Measurements from ENCODE around the gene MBNL3.

Gene MBNL3, protein sequence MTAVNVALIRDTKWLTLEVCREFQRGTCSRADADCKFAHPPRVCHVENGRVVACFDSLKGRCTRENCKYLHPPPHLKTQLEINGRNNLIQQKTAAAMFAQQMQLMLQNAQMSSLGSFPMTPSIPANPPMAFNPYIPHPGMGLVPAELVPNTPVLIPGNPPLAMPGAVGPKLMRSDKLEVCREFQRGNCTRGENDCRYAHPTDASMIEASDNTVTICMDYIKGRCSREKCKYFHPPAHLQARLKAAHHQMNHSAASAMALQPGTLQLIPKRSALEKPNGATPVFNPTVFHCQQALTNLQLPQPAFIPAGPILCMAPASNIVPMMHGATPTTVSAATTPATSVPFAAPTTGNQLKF

DNA sequence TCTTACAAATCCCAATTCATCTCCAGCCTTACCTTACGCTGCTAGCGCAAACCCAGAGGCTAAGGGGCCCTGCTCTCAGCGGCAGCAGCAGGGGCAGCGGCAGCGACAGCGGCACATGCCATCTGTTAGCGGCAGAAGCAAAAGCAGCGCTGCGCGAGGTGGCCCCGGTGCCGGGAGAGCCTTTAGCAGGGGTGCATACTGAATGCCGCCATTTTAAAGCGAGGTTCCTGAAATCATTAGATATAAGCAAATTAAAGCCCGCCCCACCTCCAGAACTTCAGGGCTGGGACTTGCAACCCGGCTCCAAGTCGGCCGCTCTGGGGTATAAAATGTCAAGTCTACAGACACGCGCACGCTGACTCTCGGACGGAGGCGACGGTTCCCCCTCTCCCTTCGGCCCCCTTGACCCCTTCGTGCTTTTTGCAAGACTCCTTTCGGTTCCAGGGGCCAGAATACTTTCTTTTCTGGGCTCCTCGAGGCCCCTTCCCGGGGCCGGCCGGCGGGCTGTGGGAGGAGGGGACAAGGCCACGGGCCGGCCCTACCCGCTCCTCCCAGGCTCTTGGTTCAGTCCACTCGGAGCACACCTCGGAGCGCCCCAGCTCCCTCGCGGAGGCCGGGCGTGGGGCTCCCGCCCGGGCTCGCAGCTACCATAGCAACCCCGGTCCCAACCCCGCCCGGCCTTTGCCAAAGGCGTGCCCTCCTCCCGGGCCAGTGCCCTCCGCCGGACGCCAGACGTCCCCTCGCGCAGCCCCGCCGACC, at the start of gene MBNL3:
MBNL3 (minus strand) TSS at position 220 of the 759 bp plus-strand sequence. CDS start 49,427 bp downstream, outside the sequence.
- Histone ChIP-seq H3K27me3 (ENCODE audit: control insufficient read depth in 1 of 2, insufficient read depth in 2 of 2, low read length in 2 of 2) (peaks cover 0 to 9% of the 10 kb centered on the region in 2 donors), H3K9me3 (ENCODE audit: control insufficient read depth in 2 of 2, low read length in 2 of 2) (no peaks in the 10 kb centered on the region), H3K27ac (ENCODE audit: low read length) (no peak within 1 kb of the TSS), H3K9ac (ENCODE audit: low read length in 2 of 2) (peak within 1 kb of the TSS; percentile 6 to 60), H3K4me1 (ENCODE audit: control insufficient read depth, insufficient read depth, low read length) (no peaks in the 10 kb centered on the region), H3K36me3 (ENCODE audit: control insufficient read depth in 2 of 2, insufficient read depth in 2 of 2, low read length in 2 of 2) (no peaks in the 10 kb centered on the region), H3K4me3 (ENCODE audit: low read length in 2 of 2) (peak within 1 kb of the TSS; percentile 59 to 73)

DNA sequence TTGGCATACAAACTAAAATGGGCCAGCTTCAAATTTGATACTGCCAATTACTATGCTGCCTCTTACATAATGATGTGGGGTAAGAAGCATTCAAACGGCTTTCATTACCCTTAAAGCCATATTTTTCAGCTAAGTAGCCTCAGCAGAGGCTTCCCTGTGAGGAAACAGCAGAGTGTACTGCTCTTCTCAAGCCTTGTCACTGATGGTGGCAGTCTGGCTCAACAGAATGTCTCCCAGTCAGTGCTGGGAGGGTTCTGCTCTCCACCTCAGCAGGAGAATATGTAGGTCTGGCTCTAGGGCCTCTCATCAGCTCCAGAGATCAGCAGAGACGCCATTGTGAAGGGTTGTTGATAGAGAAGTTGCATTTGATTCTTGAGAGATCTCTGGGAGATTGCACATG, 44.6 kb upstream of the MBNL3 start:
- Histone ChIP-seq H3K9ac (ENCODE audit: low read length in 2 of 2) (no peak overlapping the region), H3K27me3 (ENCODE audit: control insufficient read depth in 1 of 2, insufficient read depth in 2 of 2, low read length in 2 of 2) (peaks cover 0 to 5% of the 10 kb centered on the region in 2 donors), H3K4me3 (ENCODE audit: low read length in 2 of 2) (no peak overlapping the region), H3K36me3 (ENCODE audit: control insufficient read depth in 2 of 2, insufficient read depth in 2 of 2, low read length in 2 of 2) (no peaks in the 10 kb centered on the region), H3K27ac (ENCODE audit: low read length) (no peak overlapping the region), H3K4me1 (ENCODE audit: control insufficient read depth, insufficient read depth, low read length) (no peaks in the 10 kb centered on the region), H3K9me3 (ENCODE audit: control insufficient read depth in 2 of 2, low read length in 2 of 2) (no peaks in the 10 kb centered on the region)

- Histone ChIP-seq H3K4me3 (ENCODE audit: low read length in 2 of 2) (no peak overlapping the region), H3K9me3 (ENCODE audit: control insufficient read depth in 2 of 2, low read length in 2 of 2) (no peaks in the 10 kb centered on the region), H3K27me3 (ENCODE audit: control insufficient read depth in 1 of 2, insufficient read depth in 2 of 2, low read length in 2 of 2) (peaks cover 0 to 5% of the 10 kb centered on the region in 2 donors), H3K27ac (ENCODE audit: low read length) (no peak overlapping the region), H3K9ac (ENCODE audit: low read length in 2 of 2) (no peak overlapping the region), H3K36me3 (ENCODE audit: control insufficient read depth in 2 of 2, insufficient read depth in 2 of 2, low read length in 2 of 2) (no peaks in the 10 kb centered on the region), H3K4me1 (ENCODE audit: control insufficient read depth, insufficient read depth, low read length) (no peaks in the 10 kb centered on the region)
Measured at GRCh38 chrX:132532913-132533312, 44.1 kb upstream of the MBNL3 start.

DNA sequence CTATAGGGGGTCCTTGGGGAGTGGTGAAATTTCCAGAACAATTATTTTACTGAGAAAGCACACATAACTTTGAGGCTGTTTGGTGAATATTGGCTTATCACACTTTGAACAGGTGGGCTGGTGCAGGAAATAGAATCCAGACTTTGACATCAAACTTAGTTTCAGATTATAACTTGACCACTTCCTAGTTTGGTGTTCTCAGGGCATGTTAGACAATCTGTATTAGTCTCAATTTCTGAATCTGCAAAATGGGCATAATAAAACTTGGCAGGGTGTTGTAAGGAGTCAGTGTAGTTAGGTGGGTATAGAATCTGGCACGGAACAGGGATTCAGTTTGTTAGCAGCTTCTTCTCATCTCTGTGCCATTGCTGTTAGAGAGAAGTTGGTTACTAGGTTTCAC, 43.3 kb upstream of the MBNL3 start:
- no peaks in the 10 kb centered on the region for H3K9me3 ChIP-seq (ENCODE audit: control insufficient read depth in 2 of 2, low read length in 2 of 2)
- no peaks in the 10 kb centered on the region for H3K4me1 ChIP-seq (ENCODE audit: control insufficient read depth, insufficient read depth, low read length)
- no peaks in the 10 kb centered on the region for H3K36me3 ChIP-seq (ENCODE audit: control insufficient read depth in 2 of 2, insufficient read depth in 2 of 2, low read length in 2 of 2)
- no peak overlapping the region for H3K27ac ChIP-seq (ENCODE audit: low read length)
- no peak overlapping the region for H3K9ac ChIP-seq (ENCODE audit: low read length in 2 of 2)
- H3K27me3 ChIP-seq (ENCODE audit: control insufficient read depth in 1 of 2, insufficient read depth in 2 of 2, low read length in 2 of 2): peaks cover 0 to 5% of the 10 kb centered on the region in 2 donors
- no peak overlapping the region for H3K4me3 ChIP-seq (ENCODE audit: low read length in 2 of 2)

- Histone ChIP-seq H3K4me1 (ENCODE audit: control insufficient read depth, insufficient read depth, low read length) (no peaks in the 10 kb centered on the region), H3K4me3 (ENCODE audit: low read length in 2 of 2) (no peak overlapping the region), H3K27ac (ENCODE audit: low read length) (no peak overlapping the region), H3K9me3 (ENCODE audit: control insufficient read depth in 2 of 2, low read length in 2 of 2) (no peaks in the 10 kb centered on the region), H3K36me3 (ENCODE audit: control insufficient read depth in 2 of 2, insufficient read depth in 2 of 2, low read length in 2 of 2) (no peaks in the 10 kb centered on the region), H3K27me3 (ENCODE audit: control insufficient read depth in 1 of 2, insufficient read depth in 2 of 2, low read length in 2 of 2) (no peaks in the 10 kb centered on the region), H3K9ac (ENCODE audit: low read length in 2 of 2) (no peak overlapping the region)
Measured at GRCh38 chrX:132520792-132521191, 32.0 kb upstream of the MBNL3 start.

- no peak overlapping the region for H3K4me3 ChIP-seq (ENCODE audit: low read length in 2 of 2)
- H3K27me3 ChIP-seq (ENCODE audit: control insufficient read depth in 1 of 2, insufficient read depth in 2 of 2, low read length in 2 of 2): no peaks in the 10 kb centered on the region
- H3K9ac ChIP-seq (ENCODE audit: low read length in 2 of 2): no peak overlapping the region
- no peaks in the 10 kb centered on the region for H3K9me3 ChIP-seq (ENCODE audit: control insufficient read depth in 2 of 2, low read length in 2 of 2)
- no peaks in the 10 kb centered on the region for H3K36me3 ChIP-seq (ENCODE audit: control insufficient read depth in 2 of 2, insufficient read depth in 2 of 2, low read length in 2 of 2)
- H3K27ac ChIP-seq (ENCODE audit: low read length): no peak overlapping the region
- H3K4me1 ChIP-seq (ENCODE audit: control insufficient read depth, insufficient read depth, low read length): no peaks in the 10 kb centered on the region
Measured at GRCh38 chrX:132520213-132520612, 31.4 kb upstream of the MBNL3 start.

DNA sequence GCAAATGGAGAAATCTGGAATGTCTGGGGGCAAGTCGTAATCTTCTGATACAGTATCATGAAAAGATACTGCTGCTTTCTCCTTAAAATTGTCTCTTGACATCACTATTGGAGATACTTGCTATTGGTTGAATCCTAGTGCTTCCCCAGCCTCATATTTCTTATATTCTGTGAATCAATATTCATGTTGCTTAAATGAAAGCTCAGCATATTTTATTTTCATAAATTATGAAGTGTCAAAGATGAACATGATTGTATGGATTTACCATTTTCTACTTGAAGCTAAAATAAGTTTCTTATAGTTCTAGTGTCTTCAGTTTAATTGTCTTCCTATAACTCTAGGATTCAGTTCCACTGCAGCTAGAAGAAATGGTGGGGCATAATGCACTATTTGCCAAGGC, 29.6 kb upstream of the MBNL3 start:
- Histone ChIP-seq H3K4me1 (ENCODE audit: control insufficient read depth, insufficient read depth, low read length) (no peaks in the 10 kb centered on the region), H3K4me3 (ENCODE audit: low read length in 2 of 2) (no peak overlapping the region), H3K36me3 (ENCODE audit: control insufficient read depth in 2 of 2, insufficient read depth in 2 of 2, low read length in 2 of 2) (no peaks in the 10 kb centered on the region), H3K27ac (ENCODE audit: low read length) (no peak overlapping the region), H3K9ac (ENCODE audit: low read length in 2 of 2) (no peak overlapping the region), H3K9me3 (ENCODE audit: control insufficient read depth in 2 of 2, low read length in 2 of 2) (no peaks in the 10 kb centered on the region), H3K27me3 (ENCODE audit: control insufficient read depth in 1 of 2, insufficient read depth in 2 of 2, low read length in 2 of 2) (no peaks in the 10 kb centered on the region)

- Histone ChIP-seq H3K27ac (ENCODE audit: low read length) (no peak overlapping the region), H3K4me1 (ENCODE audit: control insufficient read depth, insufficient read depth, low read length) (no peaks in the 10 kb centered on the region), H3K36me3 (ENCODE audit: control insufficient read depth in 2 of 2, insufficient read depth in 2 of 2, low read length in 2 of 2) (no peaks in the 10 kb centered on the region), H3K4me3 (ENCODE audit: low read length in 2 of 2) (no peak overlapping the region), H3K9ac (ENCODE audit: low read length in 2 of 2) (no peak overlapping the region), H3K9me3 (ENCODE audit: control insufficient read depth in 2 of 2, low read length in 2 of 2) (no peaks in the 10 kb centered on the region), H3K27me3 (ENCODE audit: control insufficient read depth in 1 of 2, insufficient read depth in 2 of 2, low read length in 2 of 2) (no peaks in the 10 kb centered on the region)
Measured at GRCh38 chrX:132508834-132509233, 20.0 kb upstream of the MBNL3 start.

GRCh38 chrX:132505116-132505515, 16.3 kb upstream of the MBNL3 start:
- Histone ChIP-seq H3K9me3 (ENCODE audit: control insufficient read depth in 2 of 2, low read length in 2 of 2) (no peaks in the 10 kb centered on the region), H3K9ac (ENCODE audit: low read length in 2 of 2) (no peak overlapping the region), H3K27me3 (ENCODE audit: control insufficient read depth in 1 of 2, insufficient read depth in 2 of 2, low read length in 2 of 2) (no peaks in the 10 kb centered on the region), H3K4me1 (ENCODE audit: control insufficient read depth, insufficient read depth, low read length) (no peaks in the 10 kb centered on the region), H3K27ac (ENCODE audit: low read length) (no peak overlapping the region), H3K4me3 (ENCODE audit: low read length in 2 of 2) (no peak overlapping the region), H3K36me3 (ENCODE audit: control insufficient read depth in 2 of 2, insufficient read depth in 2 of 2, low read length in 2 of 2) (no peaks in the 10 kb centered on the region)

DNA sequence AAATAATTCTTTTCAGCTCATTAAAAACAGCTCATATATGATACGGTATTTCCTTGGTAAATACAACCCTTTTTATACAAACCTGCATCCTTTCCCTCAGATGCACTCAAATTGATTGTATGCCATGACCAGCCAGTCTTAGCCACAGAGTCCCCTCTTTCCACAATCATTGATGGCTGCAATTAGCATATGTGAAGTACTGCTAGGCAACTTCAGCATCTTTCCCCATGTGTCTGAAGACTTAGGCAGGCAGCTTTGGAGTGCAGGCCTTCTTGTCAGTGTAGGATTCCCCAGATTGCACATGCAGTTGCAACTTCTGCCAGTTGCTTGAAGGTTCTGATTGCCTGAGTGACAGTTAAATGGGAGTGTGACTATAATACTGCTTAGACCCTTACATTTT, 15.6 kb upstream of the MBNL3 start:
- no peaks in the 10 kb centered on the region for H3K27me3 ChIP-seq (ENCODE audit: control insufficient read depth in 1 of 2, insufficient read depth in 2 of 2, low read length in 2 of 2)
- no peak overlapping the region for H3K27ac ChIP-seq (ENCODE audit: low read length)
- no peak overlapping the region for H3K9ac ChIP-seq (ENCODE audit: low read length in 2 of 2)
- no peak overlapping the region for H3K4me3 ChIP-seq (ENCODE audit: low read length in 2 of 2)
- no peaks in the 10 kb centered on the region for H3K9me3 ChIP-seq (ENCODE audit: control insufficient read depth in 2 of 2, low read length in 2 of 2)
- no peaks in the 10 kb centered on the region for H3K4me1 ChIP-seq (ENCODE audit: control insufficient read depth, insufficient read depth, low read length)
- no peaks in the 10 kb centered on the region for H3K36me3 ChIP-seq (ENCODE audit: control insufficient read depth in 2 of 2, insufficient read depth in 2 of 2, low read length in 2 of 2)

- Histone ChIP-seq H3K9ac (ENCODE audit: low read length in 2 of 2) (no peak overlapping the region), H3K4me1 (ENCODE audit: control insufficient read depth, insufficient read depth, low read length) (no peaks in the 10 kb centered on the region), H3K4me3 (ENCODE audit: low read length in 2 of 2) (no peak overlapping the region), H3K9me3 (ENCODE audit: control insufficient read depth in 2 of 2, low read length in 2 of 2) (no peaks in the 10 kb centered on the region), H3K27ac (ENCODE audit: low read length) (no peak overlapping the region), H3K27me3 (ENCODE audit: control insufficient read depth in 1 of 2, insufficient read depth in 2 of 2, low read length in 2 of 2) (no peaks in the 10 kb centered on the region), H3K36me3 (ENCODE audit: control insufficient read depth in 2 of 2, insufficient read depth in 2 of 2, low read length in 2 of 2) (no peaks in the 10 kb centered on the region)
Measured at GRCh38 chrX:132501606-132502005, 12.8 kb upstream of the MBNL3 start.
